MV-4-11 (cell line): ENCODE measurements around the gene ROCK1.
"Not testable (repeated sequence)": the region's sequence is repeated elsewhere in the genome, so short reads cannot be mapped to it uniquely, and the experiment has no call there.

Experiments used
- DNase-seq: peaks from one replicate; lab custom pipeline; 2025; lab: John Stamatoyannopoulos, UW

Gene ROCK1

GRCh38 chr18:21052385-21052784, 59.2 kb downstream of the ROCK1 start:
- no peak for DNase-seq

- no peak for DNase-seq
These were observed 60.0 kb downstream of the ROCK1 start for GRCh38 chr18:21051620-21052019.

- no peak for DNase-seq
These were observed 62.3 kb downstream of the ROCK1 start for GRCh38 chr18:21049306-21049705.

GRCh38 chr18:21047126-21047525, 64.5 kb downstream of the ROCK1 start:
- DNase-seq = no peak

- no peak for DNase-seq
These were observed 71.1 kb downstream of the ROCK1 start for GRCh38 chr18:21040466-21040865.

- DNase-seq = no peak
These were observed 73.4 kb downstream of the ROCK1 start for GRCh38 chr18:21038201-21038600.

GRCh38 chr18:21031845-21032244, 79.8 kb downstream of the ROCK1 start:
- no peak for DNase-seq

- not testable (repeated sequence) for DNase-seq
These were observed 93.4 kb downstream of the ROCK1 start for GRCh38 chr18:21018257-21018656.

GRCh38 chr18:21012308-21012707, 99.3 kb downstream of the ROCK1 start:
- DNase-seq = no peak

GRCh38 chr18:21004726-21005125, 106.9 kb downstream of the ROCK1 start:
- peak; percentile 74 for DNase-seq

- DNase-seq = no peak
These were observed 110.9 kb downstream of the ROCK1 start for GRCh38 chr18:21000667-21001066.

- DNase-seq = no peak
These were observed 114.2 kb downstream of the ROCK1 start for GRCh38 chr18:20997371-20997770.

- no peak for DNase-seq
These were observed 115.2 kb downstream of the ROCK1 start for GRCh38 chr18:20996418-20996817.

GRCh38 chr18:20988726-20989125, 122.9 kb downstream of the ROCK1 start:
- no peak for DNase-seq

- no peak for DNase-seq
These were observed 136.5 kb downstream of the ROCK1 start for GRCh38 chr18:20975077-20975476.

- DNase-seq = peak; percentile 25
These were observed 139.7 kb downstream of the ROCK1 start for GRCh38 chr18:20971886-20972267.

- DNase-seq = no peak
These were observed 144.8 kb downstream of the ROCK1 start for GRCh38 chr18:20966795-20967194.

- no peak for DNase-seq
These were observed 148.6 kb downstream of the ROCK1 start for GRCh38 chr18:20963027-20963426.

GRCh38 chr18:20960735-20961134, 150.9 kb downstream of the ROCK1 start:
- DNase-seq = no peak

GRCh38 chr18:20950827-20951226, 160.8 kb downstream of the ROCK1 start:
- DNase-seq = not testable (repeated sequence)
